H1 (cell line): ENCODE results near the gene CTNNBL1. TPM values are rescaled to one million over a fixed set of nuclear protein-coding genes. Genes with fewer than 3 reads are reported as not detected.

Experiments
- CTCF ChIA-PET: fragments of 300-600 bp; sonication (Branson Sonifier 250); formaldehyde crosslinking; loops from one replicate; lab custom pipeline; 2021; ENCODE audit not compliant: partially characterized antibody; lab: Charles Lee
- POLR2A ChIA-PET: fragments of 300-600 bp; sonication (Branson Sonifier 250); formaldehyde crosslinking; loops from one replicate; lab custom pipeline; 2021; ENCODE audit warnings: inconsistent platforms; ENCODE audit not compliant: partially characterized antibody; lab: Charles Lee
- DNase-seq, 2 experiments: peaks; one replicate each; pipeline versions ENCODE4 v3.0.0 to v3.0.0-alpha.2; 2010 to 2022; ENCODE audit warnings: low spot score in 2 of 2, low read depth in 1 of 2, mixed read lengths in 1 of 2
- FAIRE-seq: peaks from 2 replicates; lab custom pipeline; 2011; peaks lifted over from hg19 to GRCh38; lab: Jason Lieb, UNC
- H2AFZ ChIP-seq: 2 replicates; pipeline ENCODE4 v1.8.1; 2012; ENCODE audit warnings: low read length, inconsistent platforms
- H2AK5ac ChIP-seq: 2 replicates; pipeline ENCODE4 v1.6.1; 2013; ENCODE audit warnings: low read depth, low read length
- H2BK120ac ChIP-seq: replicated peaks from 2 replicates; pipeline ENCODE3; 2013; ENCODE audit warnings: low read depth, low read length, inconsistent platforms
- H2BK12ac ChIP-seq: 2 replicates; pipeline ENCODE4 v1.6.1; 2013; ENCODE audit warnings: low read depth, low read length
- H2BK15ac ChIP-seq: 2 replicates; pipeline ENCODE4 v1.6.1; 2013; ENCODE audit warnings: low read length
- H2BK20ac ChIP-seq: 2 replicates; pipeline ENCODE4 v1.6.1; 2013; ENCODE audit warnings: low read length
- H2BK5ac ChIP-seq: 2 replicates; pipeline ENCODE4 v1.6.1; 2013; ENCODE audit warnings: low read depth, low read length
- H3K14ac ChIP-seq: 2 replicates; pipeline ENCODE4 v1.6.1; 2013; ENCODE audit warnings: inconsistent platforms; ENCODE audit not compliant: insufficient read length
- H3K18ac ChIP-seq: 2 replicates; pipeline ENCODE4 v1.6.1; 2013; ENCODE audit warnings: low read length; ENCODE audit errors: extremely low read depth
- H3K23ac ChIP-seq: 2 replicates; pipeline ENCODE4 v1.6.1; 2013; ENCODE audit warnings: inconsistent platforms; ENCODE audit not compliant: insufficient read length
- H3K23me2 ChIP-seq: 2 replicates; pipeline ENCODE4 v1.6.1; 2013; ENCODE audit warnings: low read depth, low read length
- H3K27ac ChIP-seq: 2 replicates; pipeline ENCODE4 v1.6.1; 2011; ENCODE audit warnings: low read depth, low read length, inconsistent platforms
- H3K27me3 ChIP-seq, 4 experiments: replicated peaks in 1 of 4; 1 replicate in 1 of 4; 2 replicates in 3 of 4; pipeline versions ENCODE4 v1.6.1 to v1.8.1; 2011 to 2013; ENCODE audit warnings: low read length in 3 of 4, mild to moderate bottlenecking in 3 of 4, inconsistent platforms in 2 of 4, mixed read lengths in 2 of 4, moderate library complexity in 1 of 4; ENCODE audit not compliant: control insufficient read depth in 3 of 4, insufficient read depth in 3 of 4; ENCODE audit errors: extremely low read depth in 1 of 4
- H3K36me3 ChIP-seq, 4 experiments: 2 replicates each; pipeline versions ENCODE4 v1.6.1 to v1.8.1; 2011 to 2013; ENCODE audit warnings: mild to moderate bottlenecking in 4 of 4, low read length in 3 of 4, moderate library complexity in 2 of 4, control low read depth in 1 of 4, inconsistent platforms in 1 of 4; ENCODE audit not compliant: insufficient read depth in 4 of 4, control insufficient read depth in 2 of 4
- H3K4ac ChIP-seq: replicated peaks from 2 replicates; pipeline ENCODE3; 2013; ENCODE audit warnings: low read length, low read depth, mixed read lengths, inconsistent platforms; ENCODE audit not compliant: insufficient read length
- H3K4me1 ChIP-seq, 4 experiments: replicated peaks in 1 of 4; 1 replicate in 1 of 4; 2 replicates in 3 of 4; pipeline versions ENCODE4 v1.6.1 to v1.8.1; 2011 to 2013; ENCODE audit warnings: low read length in 3 of 4, inconsistent platforms in 2 of 4, mixed read lengths in 1 of 4; ENCODE audit not compliant: insufficient read depth in 4 of 4, control insufficient read depth in 3 of 4
- H3K4me2 ChIP-seq, 2 experiments: 2 replicates each; pipeline versions ENCODE4 v1.6.1 to v1.8.1; 2011 to 2013; ENCODE audit warnings: low read depth in 2 of 2, low read length in 2 of 2, control low read depth in 1 of 2, inconsistent platforms in 1 of 2, mild to moderate bottlenecking in 1 of 2; ENCODE audit not compliant: insufficient read depth in 1 of 2
- H3K4me3 ChIP-seq, 4 experiments: fragments of 200-600, 300-600 bp in 1 of 4; sonication (generic), shearing (Covaris generic), sonication (Bioruptor Twin) in 1 of 4; 2 replicates each; pipeline versions ENCODE4 v1.5.1 to v1.8.1; 2011 to 2016; ENCODE audit warnings: low read length in 4 of 4, low read depth in 3 of 4, control low read depth in 2 of 4, inconsistent platforms in 2 of 4, mild to moderate bottlenecking in 2 of 4, mixed read lengths in 1 of 4, moderate library complexity in 1 of 4; ENCODE audit not compliant: insufficient read depth in 2 of 4; ENCODE audit errors: extremely low read depth in 1 of 4
- H3K56ac ChIP-seq: replicated peaks from 2 replicates; pipeline ENCODE3; 2013; ENCODE audit warnings: low read depth, mild to moderate bottlenecking, mixed read lengths, low read length, inconsistent platforms; ENCODE audit not compliant: insufficient read length
- H3K79me1 ChIP-seq: 2 replicates; pipeline ENCODE4 v1.6.1; 2013; ENCODE audit warnings: low read depth, low read length, control low read depth
- H3K79me2 ChIP-seq, 2 experiments: 2 replicates each; pipeline versions ENCODE4 v1.6.1 to v1.8.1; 2012 to 2013; ENCODE audit warnings: low read length in 2 of 2, mild to moderate bottlenecking in 2 of 2, inconsistent platforms in 1 of 2; ENCODE audit not compliant: insufficient read depth in 2 of 2, control insufficient read depth in 1 of 2
- H3K9ac ChIP-seq, 4 experiments: replicated peaks in 1 of 4; 1 replicate in 1 of 4; 2 replicates in 3 of 4; pipeline versions ENCODE4 v1.6.1 to v1.8.1; 2011 to 2013; ENCODE audit warnings: low read depth in 3 of 4, low read length in 3 of 4, control low read depth in 2 of 4, mild to moderate bottlenecking in 2 of 4, moderate library complexity in 2 of 4, inconsistent platforms in 1 of 4; ENCODE audit errors: extremely low read depth in 1 of 4
- H3K9me3 ChIP-seq, 2 experiments: 2 replicates each; pipeline versions ENCODE4 v1.6.1 to v1.8.1; 2012 to 2013; ENCODE audit warnings: mild to moderate bottlenecking in 2 of 2, moderate library complexity in 2 of 2, control low read depth in 1 of 2, inconsistent platforms in 1 of 2, low read depth in 1 of 2, low read length in 1 of 2, mixed read lengths in 1 of 2; ENCODE audit not compliant: insufficient read depth in 2 of 2
- H4K20me1 ChIP-seq, 2 experiments: replicated peaks in 1 of 2; 2 replicates each; pipeline versions ENCODE3 to v1.8.1; 2011 to 2013; ENCODE audit warnings: inconsistent platforms in 2 of 2, low read length in 2 of 2, mild to moderate bottlenecking in 1 of 2; ENCODE audit not compliant: insufficient read depth in 2 of 2, control insufficient read depth in 1 of 2
- H4K5ac ChIP-seq: 2 replicates; pipeline ENCODE4 v1.6.1; 2013; ENCODE audit warnings: low read length, low read depth, mixed read lengths, inconsistent platforms; ENCODE audit not compliant: insufficient read length
- H4K8ac ChIP-seq: 2 replicates; pipeline ENCODE4 v1.8.0; 2013; ENCODE audit warnings: mild to moderate bottlenecking, moderate library complexity, low read length, inconsistent platforms; ENCODE audit not compliant: insufficient read depth; ENCODE audit errors: extremely low read depth
- H4K91ac ChIP-seq: replicated peaks from 2 replicates; pipeline ENCODE3; 2013; ENCODE audit warnings: low read length, mixed read lengths, inconsistent platforms; ENCODE audit not compliant: insufficient read length
- CBX5 ChIP-seq: fragments of 300-800, 300-1000 bp; sonication (generic); IDR thresholded peaks from 2 replicates; pipeline ENCODE4 v1.7.1; 2016; ENCODE audit warnings: antibody characterized with exemption, low read length, low read depth
- CTBP2 ChIP-seq: IDR thresholded peaks from 2 replicates; pipeline ENCODE4 v1.7.0; 2011; ENCODE audit warnings: borderline replicate concordance, mild to moderate bottlenecking, moderate library complexity, mixed read lengths, low read length; ENCODE audit not compliant: insufficient read depth, insufficient read length
- EZH2 ChIP-seq: fragments of 200-600 bp; sonication (generic); IDR thresholded peaks from 2 replicates; pipeline ENCODE4 v1.7.1; 2012; ENCODE audit warnings: low read depth, mild to moderate bottlenecking, moderate library complexity, low read length, inconsistent platforms; ENCODE audit not compliant: severe bottlenecking
- HDAC6 ChIP-seq: IDR thresholded peaks from one replicate; pipeline ENCODE4 v1.7.1; 2012; ENCODE audit warnings: low read depth, mild to moderate bottlenecking, inconsistent platforms, low read length, moderate library complexity
- POU5F1 ChIP-seq: IDR thresholded peaks from 2 replicates; pipeline ENCODE4 v1.6.1; 2011; ENCODE audit warnings: low read depth, mild to moderate bottlenecking, low read length, moderate library complexity
- RBBP5 ChIP-seq: IDR thresholded peaks from 2 replicates; pipeline ENCODE4 v1.7.1; 2012; ENCODE audit warnings: low read depth, mild to moderate bottlenecking, inconsistent platforms, low read length, moderate library complexity, borderline replicate concordance
- RFX5 ChIP-seq: IDR thresholded peaks from 2 replicates; pipeline ENCODE4 v1.6.1; 2011; ENCODE audit warnings: low read depth, low read length, improper control_type of control experiment, borderline replicate concordance
- RXRA ChIP-seq: IDR thresholded peaks from 2 replicates; pipeline ENCODE4 v1.6.1; 2011; ENCODE audit warnings: low read depth, mild to moderate bottlenecking, low read length, moderate library complexity; ENCODE audit not compliant: insufficient read depth
- SIX5 ChIP-seq: IDR thresholded peaks from 2 replicates; pipeline ENCODE4 v1.6.1; 2011; ENCODE audit warnings: mild to moderate bottlenecking, low read depth, low read length
- SP2 ChIP-seq: IDR thresholded peaks from 2 replicates; pipeline ENCODE4 v1.6.1; 2012; ENCODE audit warnings: mild to moderate bottlenecking, low read length, inconsistent platforms
- TAF7 ChIP-seq: optimal IDR thresholded peaks from 2 replicates; pipeline ENCODE3; 2011; ENCODE audit warnings: low read depth, mild to moderate bottlenecking, inconsistent platforms, low read length, moderate library complexity, borderline replicate concordance
- YY1 ChIP-seq: IDR thresholded peaks from 2 replicates; pipeline ENCODE4 v1.6.1; 2011; ENCODE audit warnings: low read depth, mild to moderate bottlenecking, low read length
- WGBS, 2 experiments: shearing (Covaris generic) in 1 of 2; methylation state at CpG; one replicate each; pipeline versions ENCODE4 v1.1.6 to v1.1.7; 2013 to 2015; ENCODE audit warnings: low lambda C conversion rate in 2 of 2, mixed read lengths in 2 of 2, inconsistent platforms in 1 of 2, low coverage in 1 of 2, missing lambda C conversion rate in 1 of 2; ENCODE audit not compliant: insufficient replicate concordance in 2 of 2, insufficient coverage in 1 of 2, insufficient read length in 1 of 2; ENCODE audit errors: extremely low coverage in 1 of 2, missing lambda C conversion rate in 1 of 2; 5-methylcytosine and 5-hydroxymethylcytosine counted together
- polyA plus RNA-seq, 7 experiments: library from polyadenylated mRNA; depleted of rRNA in 3 of 7; stranded (reverse) in 5 of 7; unstranded in 2 of 7; fragments of >200 nt in 5 of 7; fragments of 200-250 nt in 2 of 7; gene quantifications; 1 replicate in 5 of 7; 2 replicates in 1 of 7; 4 replicates in 1 of 7; pipeline versions ENCODE4 v1.2.1 to v1.2.3, GENCODE V29; 2011 to 2013; ENCODE audit warnings: missing spikeins in 2 of 7, mixed read lengths in 2 of 7
- total RNA-seq: library from RNA; stranded (reverse); fragmentation: NEBNext Ultra II Directional; extraction: Animal tissue kit (Norgen Biotek cat#: 25700); gene quantifications from 2 replicates; pipeline ENCODE4 v1.2.1, GENCODE V29; 2021
- TF ChIP-seq, protein P1 (sequence below): IDR thresholded peaks from 2 replicates; pipeline ENCODE4 v1.6.1; 2011; ENCODE audit warnings: low read length, improper control_type of control experiment

Gene CTNNBL1
- total and polyA plus RNA-seq, 2 of the 8 experiments (the other 6 are each of a cell fraction or from before 2014, with no cell fraction given), result 19.6 to 81.6 TPM

DNA sequence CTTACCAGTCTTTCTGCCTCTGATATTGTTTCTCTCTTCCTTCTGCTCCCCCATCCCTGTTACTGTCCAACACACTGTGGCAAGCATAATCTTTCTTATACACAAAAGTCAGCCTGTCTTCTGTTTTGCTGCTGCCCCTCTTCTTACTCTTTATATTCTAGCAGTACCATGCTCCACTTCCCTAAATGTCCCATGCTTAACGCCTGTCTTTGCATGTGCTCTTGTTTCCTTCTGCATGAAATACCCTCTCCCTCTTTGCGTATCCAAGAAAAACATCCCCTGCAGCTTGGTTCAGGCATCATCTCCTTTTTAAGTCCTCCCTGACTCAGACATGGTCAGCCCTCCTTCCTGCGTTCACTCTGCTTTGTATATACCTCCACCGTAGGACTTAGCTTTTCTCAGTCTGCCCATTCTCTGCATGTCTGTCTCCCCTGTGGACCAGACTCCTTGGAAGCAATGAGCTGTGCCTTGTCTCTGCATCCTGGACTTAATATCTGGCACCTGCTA, 103.9 kb downstream of the CTNNBL1 start:
- Histone ChIP-seq H2BK15ac (no peak overlapping the region), H3K79me2 (no peaks in the 10 kb centered on the region), H4K20me1 (peaks cover 0 to 2% of the 10 kb centered on the region in 2 experiments), H2BK5ac (no peak overlapping the region), H2AK5ac (no peak overlapping the region), H2BK120ac (no peak overlapping the region), H2BK20ac (no peak overlapping the region), H3K18ac (no peak overlapping the region), H3K27ac (no peak overlapping the region), H3K56ac (no peak overlapping the region), H3K9ac (no peak overlapping the region), H3K23me2 (no peaks in the 10 kb centered on the region), H2AFZ (no peak overlapping the region), H3K4me3 (no peak overlapping the region), H3K4me2 (no peak overlapping the region), H3K9me3 (no peaks in the 10 kb centered on the region), H3K14ac (no peak overlapping the region), H3K23ac (no peak overlapping the region), H3K27me3 (no peaks in the 10 kb centered on the region), H2BK12ac (no peak overlapping the region), H4K5ac (no peak overlapping the region), H3K4me1 (no peaks in the 10 kb centered on the region), H3K4ac (no peak overlapping the region), H4K8ac (no peak overlapping the region), H3K79me1 (no peaks in the 10 kb centered on the region), H4K91ac (no peak overlapping the region), H3K36me3 (no peaks in the 10 kb centered on the region; a peak in 1 of 8 replicates)
- ChIA-PET POLR2A (no interaction called here), CTCF (interaction anchor here (0.7 to 1.6 kb wide), 2 partner anchors 8 to 233 kb away, joined by 3 to 4 read pairs; no protein-coding TSS in a partner anchor)
- FAIRE-seq (no peak), DNase-seq (no peak)
- 96% methylated on average over 4 of the region's 4 CpGs; no CpG with 5 or more reads in 1 of the 2 experiments for WGBS, 2 experiments
- no peak for TF ChIP-seq POU5F1
- no peak for TF ChIP-seq SP2
- TF ChIP-seq, protein P1, sequence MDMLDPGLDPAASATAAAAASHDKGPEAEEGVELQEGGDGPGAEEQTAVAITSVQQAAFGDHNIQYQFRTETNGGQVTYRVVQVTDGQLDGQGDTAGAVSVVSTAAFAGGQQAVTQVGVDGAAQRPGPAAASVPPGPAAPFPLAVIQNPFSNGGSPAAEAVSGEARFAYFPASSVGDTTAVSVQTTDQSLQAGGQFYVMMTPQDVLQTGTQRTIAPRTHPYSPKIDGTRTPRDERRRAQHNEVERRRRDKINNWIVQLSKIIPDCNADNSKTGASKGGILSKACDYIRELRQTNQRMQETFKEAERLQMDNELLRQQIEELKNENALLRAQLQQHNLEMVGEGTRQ, result no peak
- TF ChIP-seq CTBP2, result no peak
- no peak for TF ChIP-seq RFX5
- no peak for TF ChIP-seq CBX5
- TF ChIP-seq RBBP5, result no peak
- TF ChIP-seq RXRA, result no peak
- TF ChIP-seq SIX5, result no peak
- no peak for TF ChIP-seq EZH2
- TF ChIP-seq YY1, result no peak
- no peak for TF ChIP-seq HDAC6
- no peak for TF ChIP-seq TAF7
